SU-DHL-6 (cell line): ENCODE data around the gene SMIM9.

Experiments
- EZH2phosphoT487 ChIP-seq: fragments of 200-600 bp; sonication (generic), shearing (Covaris generic); conservative IDR thresholded peaks from 2 replicates; pipeline ENCODE4 v1.6.1; 2018; ENCODE audit warnings: mild to moderate bottlenecking, antibody characterized with exemption, low read length, moderate library complexity, mixed read lengths
- TF ChIP-seq, protein P1 (sequence below): fragments of 200-600 bp; sonication (generic); IDR thresholded peaks from one replicate; pipeline ENCODE4 v1.5.1; 2017; ENCODE audit warnings: antibody characterized with exemption, mild to moderate bottlenecking, low read length, moderate library complexity; ENCODE audit not compliant: insufficient read depth, poor library complexity, severe bottlenecking

GRCh38 chrX:154834562-154834961 is at the start of gene SMIM9:
- no peak for TF ChIP-seq EZH2phosphoT487
- TF ChIP-seq, protein P1, sequence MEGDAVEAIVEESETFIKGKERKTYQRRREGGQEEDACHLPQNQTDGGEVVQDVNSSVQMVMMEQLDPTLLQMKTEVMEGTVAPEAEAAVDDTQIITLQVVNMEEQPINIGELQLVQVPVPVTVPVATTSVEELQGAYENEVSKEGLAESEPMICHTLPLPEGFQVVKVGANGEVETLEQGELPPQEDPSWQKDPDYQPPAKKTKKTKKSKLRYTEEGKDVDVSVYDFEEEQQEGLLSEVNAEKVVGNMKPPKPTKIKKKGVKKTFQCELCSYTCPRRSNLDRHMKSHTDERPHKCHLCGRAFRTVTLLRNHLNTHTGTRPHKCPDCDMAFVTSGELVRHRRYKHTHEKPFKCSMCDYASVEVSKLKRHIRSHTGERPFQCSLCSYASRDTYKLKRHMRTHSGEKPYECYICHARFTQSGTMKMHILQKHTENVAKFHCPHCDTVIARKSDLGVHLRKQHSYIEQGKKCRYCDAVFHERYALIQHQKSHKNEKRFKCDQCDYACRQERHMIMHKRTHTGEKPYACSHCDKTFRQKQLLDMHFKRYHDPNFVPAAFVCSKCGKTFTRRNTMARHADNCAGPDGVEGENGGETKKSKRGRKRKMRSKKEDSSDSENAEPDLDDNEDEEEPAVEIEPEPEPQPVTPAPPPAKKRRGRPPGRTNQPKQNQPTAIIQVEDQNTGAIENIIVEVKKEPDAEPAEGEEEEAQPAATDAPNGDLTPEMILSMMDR: no peak
